IMR-90 (cell line): ENCODE data around the gene MEGF10. TPM values are rescaled to one million over a fixed set of nuclear protein-coding genes. Genes with fewer than 3 reads are reported as not detected.

Experiments
- ATAC-seq: fragments of 200-7000 bp; cut with Tn5 transposase; 2 replicates; pipeline ENCODE4 v1.9.1; 2020; ENCODE audit warnings: low read depth, mild to moderate bottlenecking, moderate library complexity
- BruUV-seq: library from RNA; stranded (reverse); fragments of 400-500 nt; replicated peaks from 2 replicates; lab custom pipeline; 2021; lab: Mats Ljungman, UMichigan
- CTCF ChIA-PET: fragments of 300-600 bp; formaldehyde crosslinking; extraction: SDS; loops from one replicate; lab custom pipeline; 2021; ENCODE audit warnings: antibody characterized with exemption; lab: Yijun Ruan, JAX
- POLR2A ChIA-PET: fragments of 300-600 bp; sonication (Branson Sonifier 250); formaldehyde crosslinking; loops from one replicate; lab custom pipeline; 2022; ENCODE audit warnings: antibody characterized with exemption; ENCODE audit not compliant: unreplicated experiment; lab: Charles Lee
- DNase-seq: peaks from one replicate; pipeline ENCODE4 v3.0.0; 2013
- H2AFZ ChIP-seq: replicated peaks from 2 replicates; pipeline ENCODE3; 2013; ENCODE audit warnings: low read length, mild to moderate bottlenecking; ENCODE audit not compliant: poor library complexity
- H2AK5ac ChIP-seq: 2 replicates; pipeline ENCODE4 v1.6.1; 2013; ENCODE audit warnings: low read depth, low read length, inconsistent platforms
- H2AK9ac ChIP-seq: replicated peaks from 2 replicates; pipeline ENCODE3; 2013; ENCODE audit warnings: mild to moderate bottlenecking, low read depth, low read length, moderate library complexity; ENCODE audit not compliant: poor library complexity
- H2BK120ac ChIP-seq: 2 replicates; pipeline ENCODE4 v1.6.1; 2013; ENCODE audit warnings: low read depth, low read length, inconsistent platforms
- H2BK15ac ChIP-seq: 3 replicates; pipeline ENCODE4 v1.6.1; 2013; ENCODE audit warnings: low read depth, low read length, inconsistent platforms
- H2BK20ac ChIP-seq: 2 replicates; pipeline ENCODE4 v1.6.1; 2013; ENCODE audit warnings: low read depth, mild to moderate bottlenecking, inconsistent platforms, low read length, moderate library complexity
- H2BK5ac ChIP-seq: 2 replicates; pipeline ENCODE4 v1.6.1; 2013; ENCODE audit warnings: mild to moderate bottlenecking, low read depth, low read length, inconsistent platforms; ENCODE audit not compliant: poor library complexity, severe bottlenecking
- H3K14ac ChIP-seq: replicated peaks from 2 replicates; pipeline ENCODE4 v1.6.1; 2013; ENCODE audit warnings: low read depth, low read length, inconsistent platforms
- H3K18ac ChIP-seq: 2 replicates; pipeline ENCODE4 v1.6.1; 2013; ENCODE audit warnings: low read depth, low read length, control low read depth
- H3K23ac ChIP-seq: 2 replicates; pipeline ENCODE4 v1.6.1; 2013; ENCODE audit warnings: low read depth, low read length, inconsistent platforms
- H3K27ac ChIP-seq: 2 replicates; pipeline ENCODE4 v1.5.1; 2013; ENCODE audit warnings: mild to moderate bottlenecking, control low read depth, low read length; ENCODE audit not compliant: insufficient read depth
- H3K27me3 ChIP-seq: 2 replicates; pipeline ENCODE4 v1.6.1; 2013; ENCODE audit warnings: low read length; ENCODE audit not compliant: control insufficient read depth, insufficient read depth
- H3K36me3 ChIP-seq: 2 replicates; pipeline ENCODE4 v1.6.1; 2013; ENCODE audit warnings: low read length, mixed read lengths; ENCODE audit not compliant: control insufficient read depth, insufficient read depth
- H3K4ac ChIP-seq: 2 replicates; pipeline ENCODE4 v1.6.1; 2013; ENCODE audit warnings: low read depth, low read length, inconsistent platforms
- H3K4me1 ChIP-seq: 2 replicates; pipeline ENCODE4 v1.6.1; 2013; ENCODE audit warnings: low read length, mixed read lengths; ENCODE audit not compliant: control insufficient read depth, insufficient read depth
- H3K4me2 ChIP-seq: 2 replicates; pipeline ENCODE4 v1.6.1; 2013; ENCODE audit warnings: low read depth, mild to moderate bottlenecking, control low read depth, low read length, moderate library complexity
- H3K4me3 ChIP-seq: 2 replicates; pipeline ENCODE4 v1.5.1; 2013; ENCODE audit warnings: low read depth, mild to moderate bottlenecking, control low read depth, low read length, moderate library complexity; ENCODE audit not compliant: insufficient read depth
- H3K56ac ChIP-seq: 2 replicates; pipeline ENCODE4 v1.6.1; 2013; ENCODE audit warnings: low read length, inconsistent platforms; ENCODE audit not compliant: insufficient read depth; ENCODE audit errors: extremely low read depth
- H3K79me1 ChIP-seq, 2 experiments: 2 replicates each; pipeline ENCODE4 v1.6.1; 2013; ENCODE audit warnings: low read length in 2 of 2, inconsistent platforms in 1 of 2, low read depth in 1 of 2
- H3K9ac ChIP-seq: 2 replicates; pipeline ENCODE4 v1.6.1; 2013; ENCODE audit warnings: low read depth, low read length, control low read depth
- H3K9me1 ChIP-seq: 2 replicates; pipeline ENCODE4 v1.6.1; 2013; ENCODE audit warnings: low read length, inconsistent platforms; ENCODE audit not compliant: insufficient read depth
- H3K9me3 ChIP-seq: 2 replicates; pipeline ENCODE4 v1.6.1; 2013; ENCODE audit warnings: low read length; ENCODE audit not compliant: control insufficient read depth, insufficient read depth
- H4K20me1 ChIP-seq: 2 replicates; pipeline ENCODE4 v1.6.1; 2013; ENCODE audit warnings: low read length, inconsistent platforms; ENCODE audit not compliant: insufficient read depth
- H4K5ac ChIP-seq: 2 replicates; pipeline ENCODE4 v1.6.1; 2013; ENCODE audit warnings: mild to moderate bottlenecking, low read depth, low read length, control low read depth
- H4K8ac ChIP-seq, 2 experiments: 2 replicates each; pipeline ENCODE4 v1.6.1; 2013; ENCODE audit warnings: low read depth in 2 of 2, low read length in 2 of 2, control low read depth in 1 of 2, inconsistent platforms in 1 of 2
- H4K91ac ChIP-seq: 2 replicates; pipeline ENCODE4 v1.6.1; 2013; ENCODE audit warnings: low read depth, low read length, inconsistent platforms; ENCODE audit not compliant: insufficient read depth
- BHLHE40 ChIP-seq: fragments of 150-350 bp; IDR thresholded peaks from 2 replicates; pipeline ENCODE4 v1.6.1; 2016; ENCODE audit warnings: mild to moderate bottlenecking, low read depth, low read length
- POLR2A ChIP-seq: IDR thresholded peaks from 2 replicates; pipeline ENCODE4 v1.6.1; 2012; ENCODE audit warnings: mild to moderate bottlenecking, low read depth, low read length
- RFX5 ChIP-seq: IDR thresholded peaks from 2 replicates; pipeline ENCODE4 v1.8.0; 2012; ENCODE audit warnings: low read depth, mild to moderate bottlenecking, low read length, moderate library complexity
- USF2 ChIP-seq: fragments of 150-350 bp; IDR thresholded peaks from 2 replicates; pipeline ENCODE4 v1.6.1; 2017; ENCODE audit warnings: mild to moderate bottlenecking, antibody characterized with exemption, low read length, low read depth
- WGBS, 2 experiments: methylation state at CpG; one replicate each; pipeline versions ENCODE4 v1.1.5 to v1.1.7; 2013; ENCODE audit warnings: missing lambda C conversion rate in 2 of 2; ENCODE audit not compliant: insufficient read length in 1 of 2; ENCODE audit errors: extremely low coverage in 2 of 2; 5-methylcytosine and 5-hydroxymethylcytosine counted together
- dilution Hi-C: fragments of 300-500 bp; cut with HindIII; formaldehyde crosslinking; loops from one replicate; pipeline ENCODE4 v1.14.3; 2018; ENCODE audit warnings: low sequenced_read_pairs; ENCODE audit not compliant: unreplicated experiment
- in situ Hi-C: fragments of 300-500 bp; cut with MboI; formaldehyde crosslinking; loops from 3 replicates; pipeline ENCODE4 v1.14.3; 2019; ENCODE audit warnings: low sequenced_read_pairs, inconsistent platforms, mixed read lengths
- intact Hi-C: fragments of 100-400 bp; cut with micrococcal nuclease; formaldehyde crosslinking; loops from 2 replicates; pipeline ENCODE4 v1.10.0; 2022
- polyA plus RNA-seq, 3 experiments: library from polyadenylated mRNA; depleted of rRNA; stranded (reverse); fragments of >200 nt; gene quantifications; 2 replicates each; pipeline ENCODE4 v1.2.3, GENCODE V29; 2012; ENCODE audit warnings: low replicate concordance in 1 of 3
- total RNA-seq: library from RNA; depleted of rRNA; stranded (reverse); fragments of >200 nt; gene quantifications from 2 replicates; pipeline ENCODE4 v1.2.3, GENCODE V29; 2012

The MEGF10 gene
- total and polyA plus RNA-seq, 2 of the 4 experiments (the other 2 are of a cell fraction) = not detected

- Histone ChIP-seq H3K9me1 (no peaks in the 10 kb centered on the region), H3K9ac (no peak overlapping the region), H2AK9ac (no peak overlapping the region), H2BK120ac (no peak overlapping the region), H3K36me3 (no peaks in the 10 kb centered on the region), H3K56ac (no peak overlapping the region), H4K5ac (no peak overlapping the region), H4K8ac (no peak overlapping the region), H3K4me2 (no peak overlapping the region), H3K4me1 (no peaks in the 10 kb centered on the region), H3K27ac (no peak overlapping the region), H3K27me3 (peaks cover 16% of the 10 kb centered on the region), H3K23ac (no peak overlapping the region), H3K9me3 (no peaks in the 10 kb centered on the region), H2BK20ac (no peak overlapping the region), H2BK15ac (no peak overlapping the region), H3K4me3 (no peak overlapping the region), H3K4ac (no peak overlapping the region), H3K79me1 (no peaks in the 10 kb centered on the region), H3K18ac (no peak overlapping the region), H4K91ac (no peak overlapping the region), H4K20me1 (no peaks in the 10 kb centered on the region), H3K14ac (no peak overlapping the region), H2BK5ac (no peak overlapping the region), H2AK5ac (no peak overlapping the region), H2AFZ (no peak overlapping the region)
- dilution Hi-C loops = no loop called here
- TF ChIP-seq BHLHE40 (no peak), POLR2A (no peak), RFX5 (no peak), USF2 (no peak)
- BruUV-seq = no TSS peak
- intact Hi-C loops = loop anchor here (1.0 to 2.0 kb wide), 3 partner anchors 283 to 657 kb away; partner anchors contain the start of gene MARCHF3
- WGBS, 2 experiments = 40 to 100% methylated on average over 1 of the region's 3 CpGs
- in situ Hi-C loops = loop anchor here (10.0 kb wide), 1 partner anchor 639 kb away; no protein-coding TSS in a partner anchor
- DNase-seq (no peak), ATAC-seq (no peak)
- CTCF ChIA-PET = interaction anchor here (0.8 to 1.1 kb wide), 2 partner anchors 180 to 475 kb away, joined by 3 to 4 read pairs; no protein-coding TSS in a partner anchor
- POLR2A ChIA-PET = no interaction called here
Measured at GRCh38 chr5:127313379-127313778, 22.8 kb downstream of the MEGF10 start.
